OCI-LY1 (cell line): ENCODE results near the gene POU6F2.

Experiments used
- H2AFZ ChIP-seq: fragments of 200-600 bp; sonication (generic), shearing (Covaris generic); 2 replicates; pipeline ENCODE4 v1.6.0; 2014; ENCODE audit warnings: antibody characterized with exemption, mild to moderate bottlenecking, low read length
- H3F3A ChIP-seq: fragments of 200-600 bp; sonication (generic), shearing (Covaris generic); 2 replicates; pipeline ENCODE4 v1.6.0; 2014; ENCODE audit warnings: mild to moderate bottlenecking, antibody characterized with exemption, low read length, moderate library complexity; ENCODE audit not compliant: insufficient read depth
- H3K27ac ChIP-seq: fragments of 200-600 bp; sonication (generic); 2 replicates; pipeline ENCODE4 v1.5.1; 2014; ENCODE audit warnings: low read length, mixed run types, mild to moderate bottlenecking, low read depth; ENCODE audit not compliant: poor library complexity, severe bottlenecking
- H3K27me3 ChIP-seq: fragments of 200-600 bp; sonication (generic); 2 replicates; pipeline ENCODE4 v1.6.0; 2014; ENCODE audit warnings: antibody characterized with exemption, mild to moderate bottlenecking, low read length, moderate library complexity; ENCODE audit not compliant: insufficient read depth
- H3K36me3 ChIP-seq: fragments of 200-600 bp; sonication (generic); 2 replicates; pipeline ENCODE4 v1.6.1; 2014; ENCODE audit warnings: mild to moderate bottlenecking, antibody characterized with exemption, low read length, moderate library complexity, mixed read lengths; ENCODE audit not compliant: insufficient read depth
- H3K4me1 ChIP-seq: fragments of 200-600 bp; sonication (generic); 2 replicates; pipeline ENCODE4 v1.5.1; 2014; ENCODE audit warnings: mild to moderate bottlenecking, low read length, moderate library complexity; ENCODE audit not compliant: insufficient read depth, severe bottlenecking
- H3K4me2 ChIP-seq: fragments of 200-600 bp; sonication (generic), shearing (Covaris generic); 2 replicates; pipeline ENCODE4 v1.6.1; 2014; ENCODE audit warnings: low read length
- H3K4me3 ChIP-seq: fragments of 200-600 bp; sonication (generic); 2 replicates; pipeline ENCODE4 v1.5.1; 2014; ENCODE audit warnings: low read length, low read depth, mild to moderate bottlenecking, mixed read lengths; ENCODE audit not compliant: poor library complexity, severe bottlenecking
- H3K79me2 ChIP-seq: fragments of 200-600 bp; shearing (Covaris generic); 2 replicates; pipeline ENCODE4 v1.6.1; 2016; ENCODE audit warnings: mixed run types, low read length, mixed read lengths; ENCODE audit not compliant: insufficient read depth
- H3K9ac ChIP-seq: fragments of 200-600 bp; sonication (generic), shearing (Covaris generic); 2 replicates; pipeline ENCODE4 v1.6.1; 2014; ENCODE audit warnings: mild to moderate bottlenecking, low read length, mixed read lengths
- H3K9me2 ChIP-seq: fragments of 200-600 bp; sonication (generic), shearing (Covaris generic); 2 replicates; pipeline ENCODE4 v1.6.1; 2014; ENCODE audit warnings: low read depth, mild to moderate bottlenecking, low read length, mixed read lengths
- H3K9me3 ChIP-seq: fragments of 200-600 bp; shearing (Covaris generic); 2 replicates; pipeline ENCODE4 v1.6.1; 2014; ENCODE audit warnings: low read length, mixed read lengths
- H4K20me1 ChIP-seq: fragments of 200-600 bp; sonication (generic), shearing (Covaris generic); 2 replicates; pipeline ENCODE4 v1.6.0; 2016; ENCODE audit warnings: mild to moderate bottlenecking, low read length; ENCODE audit not compliant: insufficient read depth
- EZH2 ChIP-seq: fragments of 200-600 bp; sonication (generic), shearing (Covaris generic); IDR thresholded peaks from 2 replicates; pipeline ENCODE4 v1.8.0; 2017; ENCODE audit warnings: borderline replicate concordance, mixed run types, mild to moderate bottlenecking, antibody characterized with exemption, low read length, moderate library complexity, mixed read lengths
- TF ChIP-seq, protein P1 (sequence below): fragments of 200-600 bp; sonication (generic), shearing (Covaris generic); IDR thresholded peaks from 2 replicates; pipeline ENCODE4 v1.5.1; 2017; ENCODE audit warnings: mild to moderate bottlenecking, antibody characterized with exemption, low read length, moderate library complexity, mixed read lengths

The POU6F2 gene

GRCh38 chr7:39221901-39222300 lies 244.2 kb downstream of the POU6F2 start:
- Histone ChIP-seq H3K4me2 (no peak overlapping the region), H3K9me2 (no peaks in the 10 kb centered on the region), H3K27me3 (no peaks in the 10 kb centered on the region), H3K36me3 (no peaks in the 10 kb centered on the region), H3K4me3 (no peak overlapping the region), H3K9ac (no peak overlapping the region), H3F3A (no peaks in the 10 kb centered on the region), H3K4me1 (no peaks in the 10 kb centered on the region), H3K27ac (no peak overlapping the region), H4K20me1 (no peaks in the 10 kb centered on the region), H2AFZ (no peak overlapping the region), H3K9me3 (no peaks in the 10 kb centered on the region), H3K79me2 (no peaks in the 10 kb centered on the region)
- TF ChIP-seq EZH2 = no peak
- TF ChIP-seq, protein P1, sequence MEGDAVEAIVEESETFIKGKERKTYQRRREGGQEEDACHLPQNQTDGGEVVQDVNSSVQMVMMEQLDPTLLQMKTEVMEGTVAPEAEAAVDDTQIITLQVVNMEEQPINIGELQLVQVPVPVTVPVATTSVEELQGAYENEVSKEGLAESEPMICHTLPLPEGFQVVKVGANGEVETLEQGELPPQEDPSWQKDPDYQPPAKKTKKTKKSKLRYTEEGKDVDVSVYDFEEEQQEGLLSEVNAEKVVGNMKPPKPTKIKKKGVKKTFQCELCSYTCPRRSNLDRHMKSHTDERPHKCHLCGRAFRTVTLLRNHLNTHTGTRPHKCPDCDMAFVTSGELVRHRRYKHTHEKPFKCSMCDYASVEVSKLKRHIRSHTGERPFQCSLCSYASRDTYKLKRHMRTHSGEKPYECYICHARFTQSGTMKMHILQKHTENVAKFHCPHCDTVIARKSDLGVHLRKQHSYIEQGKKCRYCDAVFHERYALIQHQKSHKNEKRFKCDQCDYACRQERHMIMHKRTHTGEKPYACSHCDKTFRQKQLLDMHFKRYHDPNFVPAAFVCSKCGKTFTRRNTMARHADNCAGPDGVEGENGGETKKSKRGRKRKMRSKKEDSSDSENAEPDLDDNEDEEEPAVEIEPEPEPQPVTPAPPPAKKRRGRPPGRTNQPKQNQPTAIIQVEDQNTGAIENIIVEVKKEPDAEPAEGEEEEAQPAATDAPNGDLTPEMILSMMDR = no peak

DNA sequence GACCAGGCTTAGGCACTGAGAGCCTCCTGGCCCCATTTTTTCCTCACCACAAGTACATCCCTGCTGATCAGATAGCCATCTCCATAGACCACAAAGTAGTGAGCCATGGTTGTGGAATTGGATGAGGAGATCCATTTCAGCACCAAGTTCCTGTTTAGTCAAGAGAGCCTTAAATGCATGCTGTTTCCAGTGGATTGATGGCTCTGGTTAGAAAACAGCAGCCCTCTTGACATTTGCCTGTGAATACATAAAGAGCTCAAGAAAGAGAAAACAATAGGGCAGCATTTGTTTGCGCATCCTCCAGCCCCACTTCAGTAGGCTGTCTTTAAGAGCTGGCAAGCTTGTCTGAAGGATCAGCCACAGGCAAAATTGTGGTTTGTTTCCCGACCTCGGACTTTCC lies 251.2 kb downstream of the POU6F2 start:
- no peak overlapping the region for H3K27ac ChIP-seq
- no peak overlapping the region for H3K4me3 ChIP-seq
- no peaks in the 10 kb centered on the region for H3K36me3 ChIP-seq
- TF ChIP-seq, protein P1 = no peak
- TF ChIP-seq EZH2 = no peak
- no peaks in the 10 kb centered on the region for H4K20me1 ChIP-seq
- H3K4me1 ChIP-seq = no peaks in the 10 kb centered on the region
- no peaks in the 10 kb centered on the region for H3K79me2 ChIP-seq
- no peak overlapping the region for H2AFZ ChIP-seq
- no peaks in the 10 kb centered on the region for H3K9me3 ChIP-seq
- H3K27me3 ChIP-seq = no peaks in the 10 kb centered on the region
- H3F3A ChIP-seq = no peaks in the 10 kb centered on the region
- no peak overlapping the region for H3K4me2 ChIP-seq
- H3K9me2 ChIP-seq = no peaks in the 10 kb centered on the region
- no peak overlapping the region for H3K9ac ChIP-seq

GRCh38 chr7:39233851-39234529 lies 256.3 kb downstream of the POU6F2 start:
- no peaks in the 10 kb centered on the region for H3K36me3 ChIP-seq
- H3K9me2 ChIP-seq = no peaks in the 10 kb centered on the region
- no peaks in the 10 kb centered on the region for H4K20me1 ChIP-seq
- H3K9me3 ChIP-seq = no peaks in the 10 kb centered on the region
- H3K27ac ChIP-seq = no peak overlapping the region
- TF ChIP-seq, protein P1 = no peak
- TF ChIP-seq EZH2 = no peak
- no peaks in the 10 kb centered on the region for H3K27me3 ChIP-seq
- no peaks in the 10 kb centered on the region for H3F3A ChIP-seq
- no peaks in the 10 kb centered on the region for H3K79me2 ChIP-seq
- H3K9ac ChIP-seq = no peak overlapping the region
- no peaks in the 10 kb centered on the region for H3K4me1 ChIP-seq
- H2AFZ ChIP-seq = no peak overlapping the region
- H3K4me3 ChIP-seq = no peak overlapping the region
- no peak overlapping the region for H3K4me2 ChIP-seq
